ENCODE data around the gene PRLR. TPM values are rescaled to one million over a fixed set of nuclear protein-coding genes. Genes with fewer than 3 reads are reported as not detected.

The PRLR gene
- total RNA-seq, 1 experiment from 2014 or later = 0.75 TPM

GRCh38 chr5:35003018-35003957, 227.0 kb downstream of the PRLR start:
- peak; percentile 55 for DNase-seq (ENCODE audit: low read depth)

DNA sequence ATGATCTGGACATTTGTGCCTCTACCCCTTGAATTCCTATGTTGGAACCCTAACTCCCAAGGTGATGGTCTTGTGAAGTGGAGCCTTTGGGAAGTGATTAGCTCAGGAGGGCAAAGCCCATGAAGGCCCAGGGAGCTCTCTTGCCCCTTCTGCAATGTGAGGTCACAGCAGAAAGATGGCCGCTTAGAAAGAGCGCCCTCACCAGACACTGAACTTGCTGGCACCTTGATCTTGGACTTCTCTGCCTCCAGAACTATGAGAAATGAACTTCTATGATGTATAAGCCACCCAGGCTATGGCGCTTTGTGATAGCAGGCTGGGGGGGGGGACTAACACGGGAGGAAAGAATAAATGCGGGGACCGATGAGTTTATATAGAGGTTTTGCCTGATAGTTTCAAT, 227.8 kb downstream of the PRLR start:
- DNase-seq (ENCODE audit: low read depth) = no peak

DNA sequence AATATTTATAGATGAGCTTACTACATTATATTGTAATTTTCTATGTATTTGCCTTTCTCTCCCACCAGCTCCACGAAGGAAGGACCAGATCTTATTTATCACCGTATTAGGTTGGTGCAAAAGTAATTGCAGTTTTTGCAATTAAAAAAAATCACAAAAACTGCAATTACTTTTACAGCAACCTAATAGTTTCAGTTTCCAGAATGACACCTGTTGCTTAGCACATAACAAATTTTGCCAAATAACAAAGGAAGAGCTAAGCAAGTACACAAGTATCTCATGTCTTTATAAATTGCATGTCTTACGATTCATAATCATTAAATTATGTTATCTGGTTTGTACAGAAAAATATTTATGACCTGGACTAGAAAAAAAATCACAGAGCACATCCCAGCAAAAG, 228.4 kb downstream of the PRLR start:
- DNase-seq (ENCODE audit: low read depth) = no peak

Other genes with a start within 250 kb of the PRLR start
- gene AGXT2, start 182.5 kb downstream of the PRLR start, total RNA-seq (2014; rRNA removed) = not detected in 2 replicates